ENCODE measurements around the gene RBMS1.

RBMS1 gene

DNA sequence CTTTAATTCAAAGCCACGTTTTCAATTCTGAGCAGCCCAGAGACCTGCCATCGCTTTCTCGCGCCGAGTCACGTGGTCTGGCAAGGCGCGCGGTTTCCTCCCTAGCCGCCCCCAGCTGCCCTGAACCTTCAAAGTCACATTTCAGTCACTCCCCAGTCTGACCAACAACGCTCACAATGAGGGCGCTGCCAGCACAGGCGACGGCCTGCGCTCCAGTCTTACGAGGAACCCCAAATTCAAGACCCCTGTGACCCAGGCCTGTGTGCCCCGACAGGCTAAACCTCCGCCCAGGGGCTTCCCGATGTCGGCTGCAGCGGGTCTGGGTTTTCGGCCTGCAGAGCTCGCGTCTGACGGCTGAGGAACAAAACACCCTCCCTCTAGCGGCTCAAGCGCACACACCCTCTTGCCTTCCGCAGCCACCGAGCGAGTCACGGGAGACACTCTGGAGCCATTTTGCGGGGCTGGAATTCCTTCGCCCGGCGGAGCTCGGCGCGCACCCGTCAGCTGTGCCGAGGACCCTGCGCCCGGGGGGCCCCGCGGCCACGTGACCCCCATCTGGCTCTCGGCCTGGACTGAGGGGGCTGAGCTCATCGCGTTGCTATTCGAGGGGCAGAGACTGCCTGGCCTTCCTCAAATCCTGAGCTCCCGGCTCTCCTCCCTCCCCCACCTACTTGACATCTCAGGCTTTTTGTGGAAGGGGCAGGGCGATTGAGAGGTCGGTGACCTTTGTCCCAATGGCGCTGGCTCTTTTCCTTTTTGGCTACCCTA is 223.6 kb downstream of the RBMS1 start:
- peak; percentile 98 for DNase-seq

DNA sequence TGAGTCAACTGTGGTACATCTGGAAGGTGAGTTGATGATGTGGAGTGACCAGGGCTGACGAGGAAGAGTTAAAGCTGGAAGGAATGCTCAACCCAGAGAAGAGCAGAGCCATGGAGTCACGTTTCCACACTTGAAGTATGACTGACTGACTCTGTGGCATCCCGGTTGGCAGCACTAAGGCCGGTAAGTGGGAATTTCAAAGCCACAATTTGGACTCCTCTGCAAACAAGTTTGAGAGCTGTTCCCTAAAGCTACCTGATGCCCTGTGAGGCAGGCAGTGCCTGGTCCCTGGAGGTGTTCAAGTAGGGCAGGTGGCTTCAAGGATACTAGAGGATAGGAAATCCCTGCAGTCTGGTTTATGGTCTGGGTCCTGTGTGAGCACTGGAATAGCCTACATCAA is 224.2 kb downstream of the RBMS1 start:
- DNase-seq, result no peak

DNA sequence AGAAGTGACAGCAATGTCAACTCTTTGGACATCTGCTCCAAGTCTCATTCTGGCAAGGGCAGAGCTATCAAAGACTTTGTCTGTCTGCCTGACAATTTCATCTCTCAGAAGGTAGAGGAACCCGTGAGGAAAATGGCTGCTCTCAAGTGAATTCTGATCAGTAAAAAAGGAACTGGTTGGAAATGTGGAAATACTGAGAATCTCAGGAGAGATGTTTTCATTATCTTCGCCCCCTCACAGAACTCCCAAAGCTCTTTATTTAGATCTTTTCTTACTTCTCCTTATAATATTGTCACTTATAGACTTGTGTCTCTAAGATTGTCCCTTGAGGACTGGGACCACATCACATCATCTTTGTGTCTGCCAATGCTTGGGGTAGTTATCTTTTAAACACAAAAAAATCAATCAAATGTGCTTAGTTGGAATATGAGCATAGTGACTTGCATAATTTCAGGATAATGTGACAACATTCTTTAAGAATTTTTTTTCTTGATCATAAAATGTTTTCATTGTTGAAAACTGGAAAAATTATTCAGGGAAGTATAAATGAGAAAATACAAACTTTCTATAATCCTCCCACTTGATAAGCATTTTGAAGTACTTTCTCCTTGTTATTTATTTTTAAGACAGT is 225.3 kb downstream of the RBMS1 start:
- no peak for DNase-seq

DNA sequence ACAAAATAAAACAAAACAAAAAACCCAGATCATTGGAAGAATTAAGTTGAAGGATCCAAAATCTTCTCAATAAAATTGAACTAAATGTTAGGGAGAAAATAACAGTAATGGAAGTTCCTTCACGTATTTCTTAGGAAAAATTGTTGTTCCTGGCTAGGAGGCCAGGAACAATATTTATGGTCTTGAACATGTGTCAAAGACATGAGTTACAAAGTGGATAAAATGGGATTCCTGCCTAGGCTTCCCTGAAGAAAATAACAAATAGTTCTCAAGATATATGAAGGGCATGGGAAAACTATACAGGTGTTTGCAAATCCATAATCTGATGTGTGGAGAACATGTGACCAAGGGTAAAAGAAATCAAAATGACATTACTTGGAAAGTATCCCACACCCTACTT is 225.9 kb downstream of the RBMS1 start:
- DNase-seq, result no peak

DNA sequence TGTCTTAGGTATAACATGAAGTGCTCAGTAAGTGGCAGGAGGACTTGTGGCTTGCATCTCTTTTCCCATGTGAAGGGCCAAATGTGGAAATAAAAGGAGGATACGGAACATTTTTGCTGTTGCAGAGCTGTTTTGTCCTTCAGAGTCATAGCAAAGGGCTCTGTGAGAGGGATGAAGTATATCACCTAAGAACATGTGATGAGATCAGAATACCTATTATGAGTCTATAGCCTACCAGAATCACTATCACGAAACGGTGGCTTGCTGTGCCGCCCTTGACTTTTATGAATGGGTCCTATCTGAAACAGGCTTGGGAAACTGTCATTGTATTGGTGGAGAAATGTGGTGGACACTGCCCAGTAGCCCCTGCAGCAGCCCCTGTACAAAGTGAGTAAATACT is 226.6 kb downstream of the RBMS1 start:
- no peak for DNase-seq

DNA sequence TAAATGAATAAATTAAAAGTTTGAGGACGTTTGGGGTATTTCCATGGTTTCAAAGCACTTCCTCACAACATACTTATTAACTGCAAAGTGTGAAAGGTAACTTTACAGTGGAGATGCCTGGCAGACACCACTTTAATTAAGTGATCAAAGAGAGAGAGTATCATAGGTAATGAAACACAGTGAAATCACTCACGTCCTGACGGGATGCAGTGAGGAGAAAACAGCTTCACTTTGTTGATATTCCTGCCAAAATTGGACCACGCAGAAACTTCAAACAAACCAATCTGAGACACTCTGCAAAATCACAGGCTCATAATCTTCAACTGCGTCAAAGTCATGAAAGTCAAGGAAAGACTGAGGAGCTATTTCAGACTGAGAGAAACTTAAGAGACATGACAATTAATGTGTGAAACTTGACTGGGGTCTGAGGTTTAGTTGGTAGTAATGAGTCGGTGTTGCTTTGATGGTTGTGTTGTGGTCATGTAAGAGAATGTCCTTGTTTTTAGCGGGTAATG is 227.5 kb downstream of the RBMS1 start:
- no peak for DNase-seq

DNA sequence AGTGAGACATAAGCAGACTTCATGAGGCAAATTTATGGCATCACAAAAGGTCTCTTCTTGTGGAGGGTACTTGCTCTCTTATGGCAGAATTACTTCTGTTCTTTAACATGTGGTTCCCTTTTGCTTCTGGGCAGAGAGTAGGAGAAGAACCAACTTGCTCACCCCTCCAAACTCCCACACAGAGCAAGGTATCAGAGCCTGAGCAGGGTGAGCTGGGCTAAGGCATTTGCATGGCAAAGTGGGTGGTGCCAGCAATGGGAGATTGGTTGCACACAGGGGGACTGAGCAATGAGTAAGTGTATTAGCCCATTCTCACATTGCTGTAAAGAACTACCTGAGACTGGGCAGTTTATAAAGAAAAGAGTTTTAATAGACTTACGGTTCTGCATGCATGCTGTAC is 229.3 kb downstream of the RBMS1 start:
- DNase-seq, result peak; percentile 41

DNA sequence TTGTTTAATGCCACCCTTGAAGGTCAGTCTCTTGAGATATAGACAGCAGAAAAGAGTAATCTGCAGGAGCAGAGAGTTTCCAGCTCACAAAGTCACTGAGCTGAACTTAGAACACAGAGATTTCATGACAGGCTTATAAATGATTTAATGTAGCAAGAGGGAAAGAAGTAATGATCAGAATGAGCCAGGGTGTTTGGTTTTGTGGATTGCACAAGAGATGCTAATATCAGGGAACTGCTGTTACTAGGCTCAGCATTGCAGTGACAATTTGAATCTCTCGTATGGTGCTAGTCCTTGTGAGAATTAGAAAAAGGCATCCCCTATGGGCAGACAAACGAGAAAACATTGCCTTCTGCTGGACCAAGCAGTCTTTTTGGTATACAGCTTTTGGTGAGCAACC is 231.9 kb downstream of the RBMS1 start:
- DNase-seq, result no peak

DNA sequence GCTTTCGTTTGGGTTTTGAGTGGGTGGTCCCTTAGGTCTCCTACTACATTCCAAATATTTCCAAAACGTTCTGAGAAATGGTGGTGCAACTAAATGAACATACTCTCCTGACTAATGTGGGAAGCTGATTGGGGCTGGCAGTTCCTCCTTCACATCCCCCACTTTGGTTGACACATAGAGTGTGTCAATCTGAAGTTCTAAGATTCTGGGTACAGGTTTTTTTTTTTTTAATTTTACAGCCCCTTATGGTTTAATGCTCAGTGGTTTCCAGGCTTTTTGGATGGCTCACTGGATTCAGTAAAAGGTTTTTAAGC is 235.2 kb downstream of the RBMS1 start:
- DNase-seq, result no peak

DNA sequence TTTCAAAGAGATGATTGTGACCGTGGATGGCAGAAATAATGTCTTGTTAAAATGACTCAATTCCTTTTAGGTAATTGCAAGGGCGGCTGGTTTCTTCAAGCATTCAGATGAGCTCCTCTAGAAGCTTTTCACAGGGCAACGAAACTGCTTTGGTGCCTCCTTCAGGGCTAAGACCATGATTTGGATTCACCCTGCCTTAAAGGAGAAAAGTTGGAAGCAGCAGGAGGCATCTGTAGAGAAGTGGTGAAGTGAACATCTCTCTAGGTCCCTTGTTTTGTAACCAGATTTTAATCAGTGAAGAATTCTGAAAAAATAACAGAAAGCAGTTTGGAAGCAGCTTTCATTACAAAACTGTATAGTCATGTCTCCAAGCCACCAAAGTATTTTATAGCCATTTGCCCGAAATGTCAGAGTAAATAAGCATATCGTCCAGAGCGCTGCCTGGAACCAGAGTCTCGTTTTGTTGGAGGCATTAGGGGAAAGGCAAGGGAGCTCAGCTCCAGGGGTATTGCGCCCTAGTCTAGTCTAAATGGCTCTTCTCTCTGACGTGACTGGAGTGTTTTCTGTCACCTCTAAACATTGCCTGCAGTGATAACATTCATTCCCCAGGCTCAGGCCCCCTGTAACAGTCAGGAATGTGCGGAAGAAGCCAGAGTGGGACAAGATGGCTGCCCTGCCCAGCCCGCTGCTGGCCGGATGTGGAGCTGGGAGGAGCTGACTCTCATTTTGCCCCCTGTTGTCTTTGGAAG is 235.7 kb downstream of the RBMS1 start:
- no peak for DNase-seq

DNA sequence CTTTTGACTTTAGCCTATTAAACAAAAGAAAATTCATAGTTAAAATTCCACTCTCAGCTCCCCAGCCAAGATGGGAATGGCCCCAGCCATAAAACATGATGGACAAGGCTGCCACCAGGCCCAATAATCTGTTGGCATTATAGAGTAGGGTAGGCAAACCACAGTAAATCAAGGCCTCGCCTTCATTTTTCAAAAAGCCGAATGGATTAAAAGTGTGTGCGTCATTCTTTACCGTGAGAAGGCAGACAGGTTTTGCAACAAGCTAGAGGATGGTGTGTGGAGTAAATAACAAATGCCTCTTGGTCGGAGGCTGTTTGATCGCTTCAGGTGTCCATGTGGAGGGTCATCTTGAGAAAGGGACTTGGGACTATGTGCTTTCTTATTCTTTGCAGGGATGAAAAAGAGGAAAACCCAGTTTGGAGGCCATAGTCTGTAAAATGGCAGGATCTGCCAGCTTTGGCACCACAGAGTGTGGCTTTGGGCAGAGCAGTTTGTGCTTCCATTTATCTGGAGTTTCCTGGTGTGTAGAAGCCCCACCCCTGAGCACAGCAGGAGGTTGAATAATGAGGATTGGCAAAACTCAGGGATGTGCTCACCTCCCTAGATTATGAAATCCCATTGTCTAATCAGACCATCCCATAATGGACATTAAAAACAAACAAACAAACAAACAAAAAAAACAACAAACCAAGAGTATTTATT is 236.4 kb downstream of the RBMS1 start:
- DNase-seq, result peak; percentile 36

DNA sequence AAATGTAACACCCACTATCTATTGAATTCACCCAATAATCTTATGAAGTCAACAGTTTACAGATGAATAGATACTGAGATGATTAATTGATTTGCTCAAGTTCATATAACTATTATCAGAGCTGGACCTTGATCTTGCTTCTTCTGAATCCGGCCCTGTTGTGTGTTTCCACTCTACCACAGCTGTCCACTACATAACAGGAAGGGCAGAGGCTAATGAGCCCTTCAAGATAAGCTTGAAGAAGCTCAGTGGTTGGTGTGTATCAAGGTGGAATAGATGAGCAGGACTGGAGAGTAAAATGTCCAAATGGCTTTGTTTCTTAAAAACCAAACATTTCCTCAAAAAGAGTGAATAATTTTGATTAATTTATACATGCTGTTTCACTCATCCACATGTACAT is 237.1 kb downstream of the RBMS1 start:
- DNase-seq, result no peak

DNA sequence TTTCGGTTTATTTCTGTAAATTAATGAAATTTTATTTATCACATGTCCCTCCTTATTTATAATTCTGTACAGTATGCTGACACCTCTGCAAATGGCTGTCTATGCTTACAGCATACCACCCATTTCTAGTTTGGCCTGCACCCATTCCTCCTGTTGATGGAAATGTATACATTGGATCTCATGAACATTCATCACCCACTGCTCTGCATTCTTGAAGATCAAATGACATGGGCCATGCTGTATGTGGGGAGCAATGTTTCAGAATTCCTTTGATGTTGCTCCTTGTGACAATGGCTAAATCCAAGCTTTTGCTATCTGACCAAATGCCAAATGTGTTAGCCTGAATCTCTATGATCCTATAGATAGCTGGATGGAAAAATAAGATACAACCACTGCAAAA is 238.2 kb downstream of the RBMS1 start:
- no peak for DNase-seq

DNA sequence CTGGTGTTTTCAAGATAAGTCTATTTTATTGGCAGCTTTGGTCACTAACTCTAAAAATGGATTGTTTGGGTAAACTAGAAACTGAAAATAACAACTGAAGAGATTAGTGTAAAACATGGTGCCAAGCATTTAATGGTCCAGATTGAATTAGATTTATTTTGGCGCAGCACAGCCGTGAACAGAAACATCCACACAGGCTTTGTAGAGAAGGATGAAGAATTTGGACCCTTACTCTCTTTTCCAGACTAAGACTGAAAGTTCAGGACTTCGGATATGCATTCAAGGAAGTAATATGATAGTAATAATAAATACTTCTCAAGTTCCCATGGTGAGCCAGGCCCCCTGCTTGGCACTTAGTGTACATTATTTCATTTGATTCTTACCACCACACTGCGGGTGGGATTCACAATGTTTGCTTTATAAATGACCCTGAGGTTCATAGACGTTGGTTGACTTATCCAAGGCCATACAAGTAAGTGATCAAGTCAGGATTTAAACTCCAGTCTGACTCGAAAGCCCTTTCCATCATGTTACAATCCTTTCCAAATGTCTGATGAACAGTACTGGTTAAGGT is 239.3 kb downstream of the RBMS1 start:
- no peak for DNase-seq

DNA sequence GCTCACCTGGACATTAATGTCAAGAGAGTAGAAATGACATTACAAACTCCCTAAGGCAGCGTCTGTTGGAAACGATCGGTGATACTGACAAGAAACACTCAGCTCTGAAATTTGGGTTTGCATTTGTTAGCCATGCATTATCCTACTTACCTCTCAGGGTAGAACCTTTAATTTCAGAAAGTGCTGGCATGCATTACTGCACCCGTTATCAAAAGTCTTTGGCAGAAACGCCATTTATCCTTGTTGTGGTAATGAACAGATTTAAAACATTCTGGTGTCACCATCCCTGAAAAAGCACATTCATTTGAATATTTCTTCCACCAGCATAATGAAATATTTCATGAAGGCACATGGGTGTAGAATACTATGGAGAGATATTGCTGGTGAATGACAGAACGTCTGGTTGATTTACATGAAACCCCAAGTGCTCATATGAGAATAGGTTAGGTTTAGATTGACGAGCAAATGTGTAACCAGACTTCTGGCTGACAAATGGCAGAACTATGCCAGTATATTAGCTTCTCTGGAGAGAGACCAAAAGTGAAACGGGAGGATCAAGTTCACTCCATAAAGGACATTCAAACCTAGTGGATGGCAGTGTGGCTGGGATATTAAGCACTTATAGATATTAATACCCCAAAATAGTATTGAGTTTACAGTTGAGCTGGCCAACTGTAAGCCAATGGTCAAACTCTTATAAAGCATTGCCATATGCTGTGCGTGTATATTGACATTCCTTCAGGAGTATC is 240.0 kb downstream of the RBMS1 start:
- no peak for DNase-seq

DNA sequence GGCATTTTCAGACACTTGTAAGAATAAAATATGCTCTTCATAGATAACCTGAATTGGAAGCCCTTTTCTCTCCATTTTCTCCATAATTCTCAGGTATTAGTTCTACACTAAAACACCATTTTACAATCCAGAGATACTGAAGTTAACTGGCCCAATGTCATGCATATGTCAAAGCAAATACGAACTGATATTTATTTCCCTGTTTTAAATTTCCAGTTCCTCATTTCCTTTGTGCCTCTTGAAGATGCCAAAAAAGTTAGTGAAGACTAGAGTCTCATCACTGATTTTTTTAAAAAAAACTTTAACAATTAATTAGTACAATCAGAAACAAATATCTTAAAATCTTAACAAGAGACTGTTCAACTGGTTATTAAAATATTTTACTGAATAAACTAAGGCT is 240.7 kb downstream of the RBMS1 start:
- DNase-seq, result no peak

DNA sequence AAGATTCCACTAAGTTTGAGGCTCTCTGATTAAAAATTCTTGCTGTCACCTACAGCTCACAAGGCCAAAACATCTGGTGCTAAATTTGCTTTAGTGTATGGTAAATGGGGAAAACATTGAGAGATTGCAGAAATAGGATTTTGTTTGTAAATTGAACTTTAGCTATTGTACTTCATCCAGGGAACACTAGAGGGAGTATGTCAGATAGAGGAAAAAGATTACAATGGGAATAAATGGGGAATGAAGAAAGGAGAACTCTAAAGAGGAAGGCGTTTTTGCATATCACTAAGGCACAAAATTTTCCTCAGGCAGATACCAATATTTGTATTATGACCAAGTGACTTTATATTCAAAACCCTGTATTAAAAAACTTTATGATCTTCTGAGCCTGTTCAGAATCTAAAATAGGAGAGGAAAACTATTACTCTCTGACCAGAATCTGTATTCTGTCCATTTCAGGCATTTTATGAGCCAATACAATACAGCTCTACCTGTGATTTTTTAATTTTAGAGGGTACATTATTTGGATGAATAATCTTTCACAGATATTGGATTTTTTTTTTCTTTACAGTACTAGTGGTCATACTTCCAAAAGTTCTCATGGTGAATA is 241.2 kb downstream of the RBMS1 start:
- no peak for DNase-seq

DNA sequence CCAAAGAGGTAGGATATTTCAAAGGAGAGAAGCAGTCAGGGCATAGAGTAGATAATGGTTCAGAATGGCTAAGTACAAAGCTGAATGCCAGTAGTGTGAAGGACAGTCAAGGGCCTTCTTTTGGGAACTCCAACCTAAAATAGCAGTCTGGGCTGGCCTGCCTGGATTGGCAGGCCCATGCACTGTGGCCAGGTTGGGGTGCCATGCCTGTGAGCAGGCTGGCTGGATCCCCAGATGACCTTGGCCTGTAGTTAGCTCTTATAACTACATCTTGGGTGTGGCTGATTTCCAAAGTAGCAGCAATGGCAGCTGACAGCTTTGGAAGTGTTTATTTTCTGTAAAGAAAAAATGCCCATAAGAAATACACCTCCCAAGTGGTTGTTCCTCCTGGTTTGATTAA is 242.0 kb downstream of the RBMS1 start:
- no peak for DNase-seq

DNA sequence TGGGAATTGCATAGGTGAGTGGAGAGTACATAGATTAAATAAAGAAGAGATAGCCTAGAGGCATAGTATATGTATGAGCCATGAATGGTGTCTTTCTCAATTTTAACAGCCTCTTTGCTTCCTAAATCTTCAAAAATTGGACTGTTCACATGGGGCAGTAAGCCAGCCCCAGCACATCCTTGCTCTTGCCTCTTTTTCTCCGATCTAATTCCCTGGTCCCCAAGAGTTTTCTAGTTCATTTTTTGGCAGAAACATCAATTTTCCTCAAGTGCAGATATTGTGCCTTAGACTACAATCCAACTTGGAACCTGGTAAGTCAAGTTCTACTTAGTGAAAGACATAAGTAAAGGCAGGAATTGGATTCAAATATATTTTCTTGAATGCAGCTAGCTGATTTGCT is 243.7 kb downstream of the RBMS1 start:
- DNase-seq, result no peak

DNA sequence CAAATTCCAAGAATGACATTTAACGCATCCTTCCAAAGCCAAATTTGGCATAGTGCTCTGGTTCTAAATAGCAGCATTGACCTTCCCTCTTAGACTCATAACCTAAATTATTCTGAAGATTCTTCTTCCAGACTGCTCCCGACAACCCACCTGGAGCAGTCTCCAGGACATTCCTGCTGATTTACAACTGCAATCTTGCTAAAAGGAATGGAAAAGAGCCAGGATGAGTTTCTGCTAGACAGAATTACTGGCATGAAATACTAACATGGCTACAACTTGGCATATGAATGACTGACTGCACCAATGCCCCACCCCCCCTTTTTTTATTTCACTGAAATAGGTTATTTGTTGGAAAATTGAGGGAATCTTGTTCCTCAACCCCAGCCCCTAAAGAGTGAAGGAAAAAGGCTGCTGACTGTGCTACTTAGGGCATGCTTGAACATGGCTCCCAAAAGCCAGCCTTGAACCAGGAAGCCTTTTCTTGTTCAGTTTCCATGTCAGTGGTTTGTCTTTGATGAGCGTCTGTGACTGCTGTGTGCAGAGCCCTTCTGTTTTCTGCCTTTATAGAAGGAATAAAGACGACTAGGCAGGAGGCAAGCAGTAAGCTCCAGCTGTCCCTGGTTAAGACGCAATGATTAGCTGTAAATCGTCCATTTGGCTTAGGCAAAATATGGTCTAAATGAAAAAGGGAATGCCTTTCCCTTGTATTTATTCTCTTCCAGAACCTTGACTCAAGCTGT is 246.1 kb downstream of the RBMS1 start:
- no peak for DNase-seq

DNA sequence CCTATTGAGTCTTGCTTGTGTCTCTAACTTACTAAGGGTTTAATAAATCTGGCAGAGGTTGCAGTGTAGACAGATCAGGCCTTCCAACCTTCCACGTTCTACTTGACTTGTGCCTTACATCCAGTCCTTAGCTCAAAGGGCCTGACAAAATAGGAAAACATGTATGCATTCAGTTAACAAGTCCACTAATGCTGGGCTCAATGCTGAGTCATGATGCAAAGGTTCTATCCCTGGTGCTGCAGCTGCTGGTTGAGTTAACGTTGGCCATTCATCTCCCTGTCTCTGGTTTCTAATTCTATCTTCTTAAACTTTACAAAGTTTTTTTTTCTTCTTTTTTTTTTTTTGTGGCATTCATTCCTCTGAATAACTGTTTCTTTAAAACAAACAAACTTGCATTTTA is 247.3 kb downstream of the RBMS1 start:
- no peak for DNase-seq
